Measurements from ENCODE around the gene ARNT2. TPM values are rescaled to one million over a fixed set of nuclear protein-coding genes. Genes with fewer than 3 reads are reported as not detected.

Gene ARNT2
- total RNA-seq, 2 donors from 2014 or later, result 9.1 to 43.7 TPM

GRCh38 chr15:80491163-80491847 lies 87.1 kb downstream of the ARNT2 start:
- Histone ChIP-seq H3K4me1 (replicated peaks) (no peaks in the 10 kb centered on the region), H3K9me3 (no peaks in the 10 kb centered on the region), H3K27ac (no peak overlapping the region), H3K27me3 (replicated peaks; ENCODE audit: insufficient read depth) (no peaks in the 10 kb centered on the region), H3K4me3 (no peak overlapping the region), H3K36me3 (no peaks in the 10 kb centered on the region)
- intact Hi-C loops (cut with DNase I), result no loop called here
- TF ChIP-seq CTCF (IDR thresholded peaks at IDR 0.05) (no peak), POLR2AphosphoS5 (IDR thresholded peaks at IDR 0.05) (no peak), POLR2A (IDR thresholded peaks at IDR 0.05) (no peak)
- 84% methylated on average over 7 of the region's 7 CpGs for WGBS
- no peak for DNase-seq (ENCODE audit: low spot score)

- WGBS, result 88% methylated on average over 2 of the region's 2 CpGs
These were observed 88.2 kb downstream of the ARNT2 start for GRCh38 chr15:80492409-80492808.

GRCh38 chr15:80492874-80493273 lies 88.7 kb downstream of the ARNT2 start:
- TF ChIP-seq CTCF (IDR thresholded peaks at IDR 0.05) (no peak), POLR2A (IDR thresholded peaks at IDR 0.05) (no peak), POLR2AphosphoS5 (IDR thresholded peaks at IDR 0.05) (no peak)
- Histone ChIP-seq H3K27me3 (replicated peaks; ENCODE audit: insufficient read depth) (no peaks in the 10 kb centered on the region), H3K27ac (no peak overlapping the region), H3K9me3 (no peaks in the 10 kb centered on the region), H3K4me3 (no peak overlapping the region), H3K4me1 (replicated peaks) (no peaks in the 10 kb centered on the region), H3K36me3 (no peaks in the 10 kb centered on the region)
- DNase-seq (ENCODE audit: low spot score), result no peak
- WGBS, result 91% methylated on average over 3 of the region's 3 CpGs
- intact Hi-C loops (cut with DNase I), result no loop called here

More at GRCh38 chr15:80492409-80492808, 88.2 kb downstream of the ARNT2 start:
- intact Hi-C loops (cut with DNase I), result no loop called here
- H3K27me3 ChIP-seq (replicated peaks; ENCODE audit: insufficient read depth), result no peaks in the 10 kb centered on the region
- H3K27ac ChIP-seq, result no peak overlapping the region
- H3K4me3 ChIP-seq, result no peak overlapping the region
- TF ChIP-seq POLR2A (IDR thresholded peaks at IDR 0.05) (no peak), POLR2AphosphoS5 (IDR thresholded peaks at IDR 0.05) (no peak), CTCF (IDR thresholded peaks at IDR 0.05) (no peak)
- H3K36me3 ChIP-seq, result no peaks in the 10 kb centered on the region
- DNase-seq (ENCODE audit: low spot score), result no peak
- H3K4me1 ChIP-seq (replicated peaks), result no peaks in the 10 kb centered on the region
- H3K9me3 ChIP-seq, result no peaks in the 10 kb centered on the region

GRCh38 chr15:80494351-80494751 lies 90.2 kb downstream of the ARNT2 start:
- no peaks in the 10 kb centered on the region for H3K36me3 ChIP-seq
- no peak overlapping the region for H3K27ac ChIP-seq
- H3K27me3 ChIP-seq (replicated peaks; ENCODE audit: insufficient read depth), result no peaks in the 10 kb centered on the region
- DNase-seq (ENCODE audit: low spot score), result no peak
- intact Hi-C loops (cut with DNase I), result no loop called here
- WGBS, result 72% methylated on average over 5 of the region's 5 CpGs
- no peak overlapping the region for H3K4me3 ChIP-seq
- TF ChIP-seq CTCF (IDR thresholded peaks at IDR 0.05), result no peak
- no peak for TF ChIP-seq POLR2A (IDR thresholded peaks at IDR 0.05)
- no peak for TF ChIP-seq POLR2AphosphoS5 (IDR thresholded peaks at IDR 0.05)
- H3K4me1 ChIP-seq (replicated peaks), result no peaks in the 10 kb centered on the region
- H3K9me3 ChIP-seq, result no peaks in the 10 kb centered on the region

GRCh38 chr15:80494756-80495155 lies 90.6 kb downstream of the ARNT2 start:
- no peaks in the 10 kb centered on the region for H3K4me1 ChIP-seq (replicated peaks)
- no peak for DNase-seq (ENCODE audit: low spot score)
- H3K9me3 ChIP-seq, result no peaks in the 10 kb centered on the region
- no peak overlapping the region for H3K27ac ChIP-seq
- H3K27me3 ChIP-seq (replicated peaks; ENCODE audit: insufficient read depth), result no peaks in the 10 kb centered on the region
- intact Hi-C loops (cut with DNase I), result no loop called here
- no peak overlapping the region for H3K4me3 ChIP-seq
- no peaks in the 10 kb centered on the region for H3K36me3 ChIP-seq
- WGBS, result 93% methylated on average over 3 of the region's 3 CpGs
- no peak for TF ChIP-seq CTCF (IDR thresholded peaks at IDR 0.05)
- TF ChIP-seq POLR2A (IDR thresholded peaks at IDR 0.05), result no peak
- no peak for TF ChIP-seq POLR2AphosphoS5 (IDR thresholded peaks at IDR 0.05)
